Parathyroid adenoma (tissue), 2 donors: Measurements from ENCODE around the gene ITGB7.

Experiments used
- H2AFZ ChIP-seq: fragments of 300-600 bp; sonication (generic); one replicate; pipeline ENCODE4 v1.7.0; 2017; ENCODE audit warnings: antibody characterized with exemption, mild to moderate bottlenecking
- H3K27ac ChIP-seq: fragments of 300-600 bp; sonication (generic); one replicate; pipeline ENCODE4 v1.7.0; 2017
- H3K27me3 ChIP-seq: fragments of 300-600 bp; sonication (generic); one replicate; pipeline ENCODE4 v1.7.0; 2017; ENCODE audit warnings: low read length; ENCODE audit not compliant: control insufficient read depth, insufficient read depth
- H3K36me3 ChIP-seq: fragments of 300-600 bp; sonication (generic); one replicate; pipeline ENCODE4 v1.7.0; 2017; ENCODE audit warnings: low read length; ENCODE audit not compliant: control insufficient read depth, insufficient read depth
- H3K4me1 ChIP-seq: fragments of 300-600 bp; sonication (generic); one replicate; pipeline ENCODE4 v1.7.0; 2017; ENCODE audit warnings: control low read depth
- H3K4me2 ChIP-seq: fragments of 300-600 bp; sonication (generic); one replicate; pipeline ENCODE4 v1.7.0; 2017; ENCODE audit warnings: low read length
- H3K4me3 ChIP-seq: fragments of 300-600 bp; sonication (generic); one replicate; pipeline ENCODE4 v1.7.0; 2017; ENCODE audit warnings: low read depth, low read length
- H3K79me2 ChIP-seq: fragments of 300-600 bp; sonication (generic); one replicate; pipeline ENCODE4 v1.7.0; 2017; ENCODE audit warnings: control low read depth
- H3K9ac ChIP-seq: fragments of 300-600 bp; sonication (generic); one replicate; pipeline ENCODE4 v1.7.0; 2017; ENCODE audit warnings: mild to moderate bottlenecking
- H3K9me3 ChIP-seq: fragments of 300-600 bp; sonication (generic); one replicate; pipeline ENCODE4 v1.7.0; 2017; ENCODE audit warnings: low read length; ENCODE audit not compliant: control insufficient read depth
- TF ChIP-seq, protein P1 (sequence below): fragments of 300-600 bp; sonication (generic); IDR thresholded peaks from one replicate; pipeline ENCODE4 v1.7.0; 2017; ENCODE audit warnings: antibody characterized with exemption, mild to moderate bottlenecking
- donor health status: primary hyperparathyroidism.

Gene ITGB7

DNA sequence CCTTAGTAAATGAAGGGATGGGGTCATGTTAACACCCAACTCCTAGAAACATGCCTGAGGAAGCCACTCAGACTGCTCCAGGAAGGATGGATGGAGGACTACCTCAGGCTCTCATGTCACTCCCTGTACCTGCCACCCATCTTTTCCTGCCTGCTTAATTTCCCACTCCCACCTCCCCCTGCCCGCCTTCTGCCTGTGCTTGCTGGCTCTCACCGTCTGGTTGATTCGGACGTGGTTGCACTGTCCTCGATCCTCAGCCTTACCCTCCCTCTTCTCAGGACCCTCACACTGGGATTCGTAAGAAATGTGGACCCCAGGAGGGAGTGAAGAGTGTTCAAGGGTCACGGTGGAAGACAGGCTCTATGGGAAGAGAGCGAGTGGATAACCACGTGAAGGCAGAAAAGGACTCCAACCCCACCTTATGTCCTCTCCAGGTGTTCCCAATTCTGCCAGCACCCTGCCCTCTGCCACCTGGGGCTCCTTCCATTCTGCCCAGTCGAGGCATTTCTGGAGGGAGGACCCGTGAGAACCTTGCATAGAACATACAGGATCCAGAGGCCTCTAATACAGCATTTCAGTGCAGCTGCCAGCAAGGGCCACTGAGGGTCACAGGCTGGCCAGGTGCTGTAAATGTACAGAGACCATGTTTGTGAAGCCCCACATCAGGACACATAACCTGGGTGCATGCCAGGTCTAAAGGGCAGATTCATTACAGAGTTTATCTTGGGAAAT is 12.9 kb downstream of the ITGB7 start:
- Histone ChIP-seq H3K79me2 (no peaks in the 10 kb centered on the region), H3K27me3 (no peaks in the 10 kb centered on the region), H3K27ac (no peak overlapping the region), H3K4me1 (peaks cover 8% of the 10 kb centered on the region), H3K9me3 (no peaks in the 10 kb centered on the region), H2AFZ (no peak overlapping the region), H3K4me2 (no peak overlapping the region), H3K9ac (no peak overlapping the region), H3K4me3 (no peak overlapping the region), H3K36me3 (no peaks in the 10 kb centered on the region)
- TF ChIP-seq, protein P1, sequence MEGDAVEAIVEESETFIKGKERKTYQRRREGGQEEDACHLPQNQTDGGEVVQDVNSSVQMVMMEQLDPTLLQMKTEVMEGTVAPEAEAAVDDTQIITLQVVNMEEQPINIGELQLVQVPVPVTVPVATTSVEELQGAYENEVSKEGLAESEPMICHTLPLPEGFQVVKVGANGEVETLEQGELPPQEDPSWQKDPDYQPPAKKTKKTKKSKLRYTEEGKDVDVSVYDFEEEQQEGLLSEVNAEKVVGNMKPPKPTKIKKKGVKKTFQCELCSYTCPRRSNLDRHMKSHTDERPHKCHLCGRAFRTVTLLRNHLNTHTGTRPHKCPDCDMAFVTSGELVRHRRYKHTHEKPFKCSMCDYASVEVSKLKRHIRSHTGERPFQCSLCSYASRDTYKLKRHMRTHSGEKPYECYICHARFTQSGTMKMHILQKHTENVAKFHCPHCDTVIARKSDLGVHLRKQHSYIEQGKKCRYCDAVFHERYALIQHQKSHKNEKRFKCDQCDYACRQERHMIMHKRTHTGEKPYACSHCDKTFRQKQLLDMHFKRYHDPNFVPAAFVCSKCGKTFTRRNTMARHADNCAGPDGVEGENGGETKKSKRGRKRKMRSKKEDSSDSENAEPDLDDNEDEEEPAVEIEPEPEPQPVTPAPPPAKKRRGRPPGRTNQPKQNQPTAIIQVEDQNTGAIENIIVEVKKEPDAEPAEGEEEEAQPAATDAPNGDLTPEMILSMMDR = no peak

DNA sequence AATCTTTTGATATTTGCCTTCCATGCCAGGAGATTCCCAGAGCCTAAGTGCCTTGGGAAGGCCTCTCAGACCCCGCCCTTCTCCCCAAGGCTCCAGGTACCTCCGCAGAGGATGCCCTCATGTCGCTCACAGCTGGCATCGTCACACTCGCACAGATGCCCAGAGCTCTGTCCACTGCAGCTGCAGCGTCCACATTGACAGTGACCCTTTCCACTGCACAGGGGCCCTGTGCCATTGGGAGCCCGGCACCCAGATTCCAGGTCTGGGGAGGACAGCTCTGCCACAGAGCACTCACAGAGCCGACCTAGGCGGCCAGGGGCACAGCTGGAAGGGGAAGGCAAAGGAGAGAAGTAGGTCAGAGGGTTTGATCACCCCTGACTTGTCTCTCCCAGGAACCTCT is 14.0 kb downstream of the ITGB7 start:
- H3K27me3 ChIP-seq = no peaks in the 10 kb centered on the region
- no peak overlapping the region for H3K4me3 ChIP-seq
- H3K4me1 ChIP-seq = peaks cover 8% of the 10 kb centered on the region
- H3K36me3 ChIP-seq = no peaks in the 10 kb centered on the region
- H3K4me2 ChIP-seq = no peak overlapping the region
- no peak overlapping the region for H3K27ac ChIP-seq
- no peaks in the 10 kb centered on the region for H3K9me3 ChIP-seq
- no peaks in the 10 kb centered on the region for H3K79me2 ChIP-seq
- no peak overlapping the region for H2AFZ ChIP-seq
- TF ChIP-seq, protein P1 = no peak
- no peak overlapping the region for H3K9ac ChIP-seq

DNA sequence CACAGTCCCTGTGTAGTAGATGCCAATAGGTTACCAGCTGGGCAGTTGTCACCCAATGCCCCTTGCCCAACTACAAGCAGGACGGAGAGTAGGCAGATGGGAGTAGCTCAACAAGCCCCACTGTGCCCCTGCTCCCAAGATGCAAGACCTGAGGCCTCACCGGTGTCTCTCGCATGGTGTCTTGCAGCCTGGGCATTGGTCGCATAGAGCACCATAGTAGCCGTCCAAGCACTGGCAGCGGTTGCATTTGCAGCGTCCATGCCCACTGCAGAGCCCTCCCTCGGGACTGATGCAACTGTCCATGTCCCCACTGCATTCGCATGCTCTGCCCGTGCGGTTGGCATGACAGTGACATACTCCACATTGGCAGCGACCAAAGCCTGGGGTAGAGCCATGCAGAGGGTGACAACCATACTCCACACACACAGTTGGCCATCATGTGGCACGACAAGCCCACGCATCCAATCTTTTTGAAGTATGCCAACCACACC is 14.5 kb downstream of the ITGB7 start:
- Histone ChIP-seq H3K4me1 (peaks cover 8% of the 10 kb centered on the region), H3K9ac (no peak overlapping the region), H3K36me3 (no peaks in the 10 kb centered on the region), H3K4me2 (no peak overlapping the region), H3K27me3 (no peaks in the 10 kb centered on the region), H3K27ac (no peak overlapping the region), H2AFZ (no peak overlapping the region), H3K4me3 (no peak overlapping the region), H3K79me2 (no peaks in the 10 kb centered on the region), H3K9me3 (no peaks in the 10 kb centered on the region)
- TF ChIP-seq, protein P1 = no peak

DNA sequence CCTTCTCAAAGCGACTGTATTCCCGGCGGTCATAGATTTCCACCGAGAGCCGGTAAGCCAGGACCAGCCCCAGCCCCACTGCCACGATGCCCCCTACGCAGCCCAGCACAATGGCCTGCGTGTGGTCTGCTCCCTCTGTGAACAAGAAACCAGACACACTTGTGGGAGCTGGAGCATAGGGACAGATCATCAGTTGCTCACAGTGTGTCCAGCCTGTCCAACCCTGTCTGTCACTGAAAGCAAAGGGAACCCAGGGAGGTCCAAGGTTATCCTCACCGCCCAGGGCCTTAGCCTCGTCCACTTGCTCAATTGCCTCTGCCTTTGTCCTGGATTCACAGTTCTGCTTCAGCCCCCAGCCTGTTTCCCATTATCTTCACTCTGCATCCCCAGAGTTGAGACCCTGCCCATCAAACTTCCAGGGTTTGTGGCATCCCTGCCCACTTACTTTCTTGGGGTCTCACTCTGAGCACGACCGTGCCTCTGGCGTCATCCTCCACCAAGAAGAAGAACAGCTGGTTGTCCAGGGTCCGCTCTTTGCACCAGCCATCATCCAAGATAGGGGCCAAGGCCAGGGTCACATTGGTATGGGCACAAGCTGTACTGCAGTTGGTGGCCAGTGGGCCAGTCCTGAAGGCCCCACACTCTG is 15.0 kb downstream of the ITGB7 start:
- H3K9me3 ChIP-seq = no peaks in the 10 kb centered on the region
- H3K27ac ChIP-seq = no peak overlapping the region
- H3K4me3 ChIP-seq = no peak overlapping the region
- H3K36me3 ChIP-seq = no peaks in the 10 kb centered on the region
- H3K4me2 ChIP-seq = no peak overlapping the region
- H2AFZ ChIP-seq = no peak overlapping the region
- no peaks in the 10 kb centered on the region for H3K27me3 ChIP-seq
- TF ChIP-seq, protein P1 = no peak
- no peaks in the 10 kb centered on the region for H3K79me2 ChIP-seq
- no peak overlapping the region for H3K9ac ChIP-seq
- peaks cover 11% of the 10 kb centered on the region for H3K4me1 ChIP-seq
